Renal cortical epithelial cell (primary cell): Measurements from ENCODE around the gene LATS2. TPM values are rescaled to one million over a fixed set of nuclear protein-coding genes. Genes with fewer than 3 reads are reported as not detected.
"Not testable (repeated sequence)": the region's sequence is repeated elsewhere in the genome, so short reads cannot be mapped to it uniquely, and the experiment has no call there.

ENCODE experiments used
- DNase-seq: peaks from one replicate; pipeline ENCODE4 v3.0.0-alpha.2; 2011; ENCODE audit warnings: low read depth
- total RNA-seq: library from RNA; depleted of rRNA; stranded (reverse); fragments of >200 nt; gene quantifications from 2 replicates; pipeline ENCODE4 v1.2.3, GENCODE V29; 2014

The LATS2 gene
- total RNA-seq, 1 donor from 2014 or later, result 27.1 TPM

- no peak for DNase-seq
Observed at GRCh38 chr13:20967340-20967739, 94.0 kb downstream of the LATS2 start.

- DNase-seq, result peak; percentile 84
Observed at GRCh38 chr13:20964904-20965303, 96.5 kb downstream of the LATS2 start.

- DNase-seq, result not testable (repeated sequence)
Observed at GRCh38 chr13:20961663-20962062, 99.7 kb downstream of the LATS2 start.

GRCh38 chr13:20960663-20961309 lies 100.6 kb downstream of the LATS2 start:
- no peak for DNase-seq

GRCh38 chr13:20957049-20957620 lies 104.3 kb downstream of the LATS2 start:
- DNase-seq, result not testable (repeated sequence)

- DNase-seq, result no peak
Observed at GRCh38 chr13:20955496-20955895, 105.9 kb downstream of the LATS2 start.

- DNase-seq, result no peak
Observed at GRCh38 chr13:20953245-20953931, 108.0 kb downstream of the LATS2 start.

- no peak for DNase-seq
Observed at GRCh38 chr13:20952838-20953237, 108.5 kb downstream of the LATS2 start.

- DNase-seq, result not testable (repeated sequence)
Observed at GRCh38 chr13:20948001-20948400, 113.4 kb downstream of the LATS2 start.

GRCh38 chr13:20945952-20946383 lies 115.4 kb downstream of the LATS2 start:
- DNase-seq, result no peak

GRCh38 chr13:20942938-20943559 lies 118.3 kb downstream of the LATS2 start:
- DNase-seq, result peak; percentile 48

GRCh38 chr13:20940511-20940910 lies 120.9 kb downstream of the LATS2 start:
- DNase-seq, result not testable (repeated sequence)

- DNase-seq, result no peak
Observed at GRCh38 chr13:20940083-20940482, 121.3 kb downstream of the LATS2 start.

- no peak for DNase-seq
Observed at GRCh38 chr13:20939662-20940061, 121.7 kb downstream of the LATS2 start.

GRCh38 chr13:20938302-20938701 lies 123.1 kb downstream of the LATS2 start:
- no peak for DNase-seq

- no peak for DNase-seq
Observed at GRCh38 chr13:20927596-20928257, 133.7 kb downstream of the LATS2 start.

GRCh38 chr13:20925395-20925790 lies 136.0 kb downstream of the LATS2 start:
- not testable (repeated sequence) for DNase-seq

GRCh38 chr13:20924758-20925394 lies 136.5 kb downstream of the LATS2 start:
- DNase-seq, result peak; percentile 78

- no peak for DNase-seq
Observed at GRCh38 chr13:20923272-20923671, 138.1 kb downstream of the LATS2 start.
